ENCODE data around the gene SNRNP48. TPM values are rescaled to one million over a fixed set of nuclear protein-coding genes. Genes with fewer than 3 reads are reported as not detected.

SNRNP48 gene
- total RNA-seq, 1 experiment from 2014 or later: 17.6 TPM

GRCh38 chr6:7640607-7641577 is 50.9 kb downstream of the SNRNP48 start (continued):
- TF ChIP-seq ATF2 (CRISPR knock-in tag; IDR thresholded peaks at IDR 0.05; ENCODE audit: borderline replicate concordance, low read depth): no peak
- TF ChIP-seq CREM (CRISPR knock-in tag; IDR thresholded peaks at IDR 0.05): no peak
- TF ChIP-seq MAX (CRISPR knock-in tag; IDR thresholded peaks at IDR 0.05): no peak
- TF ChIP-seq HMGXB4 (CRISPR knock-in tag; IDR thresholded peaks at IDR 0.05): no peak
- no peak for TF ChIP-seq FOXK1 (CRISPR knock-in tag; IDR thresholded peaks at IDR 0.05)

DNA sequence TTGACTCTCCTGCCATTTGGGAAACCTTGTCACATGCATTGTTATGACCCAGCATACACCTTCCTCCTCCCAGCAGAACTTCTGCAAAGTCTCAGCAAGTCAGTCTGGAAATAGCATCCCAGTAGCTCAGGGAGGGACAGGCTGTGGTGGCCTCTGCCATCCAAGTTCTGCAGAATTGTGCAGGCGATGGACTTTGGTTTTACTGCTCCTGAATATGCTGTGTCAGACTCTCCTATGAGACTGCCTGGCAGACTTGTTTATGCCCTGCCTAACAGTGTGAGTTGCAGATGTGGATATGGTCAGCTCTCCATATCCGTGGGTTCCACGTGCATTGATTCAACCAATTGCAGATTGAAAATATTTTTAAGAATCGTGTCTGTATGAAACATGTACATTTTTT is 52.8 kb downstream of the SNRNP48 start:
- Mint-ChIP-seq H3K4me1 (no peaks in the 10 kb centered on the region), H3K27me3 (ENCODE audit: low read depth) (no peaks in the 10 kb centered on the region), H3K9me3 (no peaks in the 10 kb centered on the region), H3K36me3 (no peaks in the 10 kb centered on the region), H3K4me3 (no peak overlapping the region), H3K27ac (no peak overlapping the region)
- ChIA-PET CTCF (no interaction called here), POLR2A (no interaction called here)
- ATAC-seq: no peak
- TF ChIP-seq OVOL2 (CRISPR knock-in tag; IDR thresholded peaks at IDR 0.05; ENCODE audit: borderline replicate concordance): no peak
- TF ChIP-seq JUN (CRISPR knock-in tag; IDR thresholded peaks at IDR 0.05): no peak
- TF ChIP-seq, protein P1, sequence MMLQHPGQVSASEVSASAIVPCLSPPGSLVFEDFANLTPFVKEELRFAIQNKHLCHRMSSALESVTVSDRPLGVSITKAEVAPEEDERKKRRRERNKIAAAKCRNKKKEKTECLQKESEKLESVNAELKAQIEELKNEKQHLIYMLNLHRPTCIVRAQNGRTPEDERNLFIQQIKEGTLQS (CRISPR knock-in tag; conservative IDR thresholded peaks at IDR 0.05): no peak
- TF ChIP-seq, protein P2, sequence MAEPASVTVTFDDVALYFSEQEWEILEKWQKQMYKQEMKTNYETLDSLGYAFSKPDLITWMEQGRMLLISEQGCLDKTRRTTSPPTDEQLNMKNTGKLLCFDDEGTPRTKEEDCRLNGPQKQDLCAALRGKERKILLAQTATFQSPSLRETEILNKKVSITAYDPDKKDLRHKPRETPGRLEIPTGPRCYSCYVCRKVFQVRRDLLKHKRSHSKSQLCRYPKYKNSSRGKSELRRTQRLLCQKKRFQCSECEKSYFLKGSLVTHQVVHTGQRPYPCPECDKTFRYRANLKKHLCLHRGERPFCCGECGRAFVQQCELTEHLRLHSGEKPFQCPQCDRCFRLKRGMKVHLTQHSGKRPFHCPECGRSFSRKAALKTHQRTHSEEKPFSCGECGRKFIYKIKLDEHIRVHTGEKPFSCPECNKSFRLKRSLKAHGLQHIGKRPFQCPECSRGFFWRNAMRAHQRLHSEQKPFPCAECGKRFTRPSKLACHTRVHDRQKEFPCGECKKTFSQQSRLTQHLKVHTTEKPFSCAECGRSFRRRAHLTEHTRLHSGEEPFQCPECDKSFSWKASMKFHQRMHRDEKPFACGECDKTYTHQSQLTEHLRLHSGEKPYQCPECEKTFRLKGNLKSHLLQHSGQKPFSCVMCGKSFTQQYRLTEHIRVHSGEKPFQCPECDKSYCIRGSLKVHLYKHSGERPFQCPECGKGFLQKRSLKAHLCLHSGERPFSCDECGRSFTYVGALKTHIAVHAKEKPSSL (CRISPR knock-in tag; conservative IDR thresholded peaks at IDR 0.05): no peak
- TF ChIP-seq, protein P3, sequence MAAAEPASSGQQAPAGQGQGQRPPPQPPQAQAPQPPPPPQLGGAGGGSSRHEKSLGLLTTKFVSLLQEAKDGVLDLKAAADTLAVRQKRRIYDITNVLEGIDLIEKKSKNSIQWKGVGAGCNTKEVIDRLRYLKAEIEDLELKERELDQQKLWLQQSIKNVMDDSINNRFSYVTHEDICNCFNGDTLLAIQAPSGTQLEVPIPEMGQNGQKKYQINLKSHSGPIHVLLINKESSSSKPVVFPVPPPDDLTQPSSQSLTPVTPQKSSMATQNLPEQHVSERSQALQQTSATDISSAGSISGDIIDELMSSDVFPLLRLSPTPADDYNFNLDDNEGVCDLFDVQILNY (CRISPR knock-in tag; IDR thresholded peaks at IDR 0.05): no peak
- no peak for TF ChIP-seq MAX (CRISPR knock-in tag; IDR thresholded peaks at IDR 0.05)
- TF ChIP-seq SMAD3 (CRISPR knock-in tag; IDR thresholded peaks at IDR 0.05; ENCODE audit: borderline replicate concordance): no peak
- TF ChIP-seq ZNF219 (CRISPR knock-in tag; IDR thresholded peaks at IDR 0.05; ENCODE audit: borderline replicate concordance): no peak
- TF ChIP-seq, protein P4, sequence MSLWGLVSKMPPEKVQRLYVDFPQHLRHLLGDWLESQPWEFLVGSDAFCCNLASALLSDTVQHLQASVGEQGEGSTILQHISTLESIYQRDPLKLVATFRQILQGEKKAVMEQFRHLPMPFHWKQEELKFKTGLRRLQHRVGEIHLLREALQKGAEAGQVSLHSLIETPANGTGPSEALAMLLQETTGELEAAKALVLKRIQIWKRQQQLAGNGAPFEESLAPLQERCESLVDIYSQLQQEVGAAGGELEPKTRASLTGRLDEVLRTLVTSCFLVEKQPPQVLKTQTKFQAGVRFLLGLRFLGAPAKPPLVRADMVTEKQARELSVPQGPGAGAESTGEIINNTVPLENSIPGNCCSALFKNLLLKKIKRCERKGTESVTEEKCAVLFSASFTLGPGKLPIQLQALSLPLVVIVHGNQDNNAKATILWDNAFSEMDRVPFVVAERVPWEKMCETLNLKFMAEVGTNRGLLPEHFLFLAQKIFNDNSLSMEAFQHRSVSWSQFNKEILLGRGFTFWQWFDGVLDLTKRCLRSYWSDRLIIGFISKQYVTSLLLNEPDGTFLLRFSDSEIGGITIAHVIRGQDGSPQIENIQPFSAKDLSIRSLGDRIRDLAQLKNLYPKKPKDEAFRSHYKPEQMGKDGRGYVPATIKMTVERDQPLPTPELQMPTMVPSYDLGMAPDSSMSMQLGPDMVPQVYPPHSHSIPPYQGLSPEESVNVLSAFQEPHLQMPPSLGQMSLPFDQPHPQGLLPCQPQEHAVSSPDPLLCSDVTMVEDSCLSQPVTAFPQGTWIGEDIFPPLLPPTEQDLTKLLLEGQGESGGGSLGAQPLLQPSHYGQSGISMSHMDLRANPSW (CRISPR knock-in tag; conservative IDR thresholded peaks at IDR 0.05; ENCODE audit: low read depth): no peak
- TF ChIP-seq, protein P5, sequence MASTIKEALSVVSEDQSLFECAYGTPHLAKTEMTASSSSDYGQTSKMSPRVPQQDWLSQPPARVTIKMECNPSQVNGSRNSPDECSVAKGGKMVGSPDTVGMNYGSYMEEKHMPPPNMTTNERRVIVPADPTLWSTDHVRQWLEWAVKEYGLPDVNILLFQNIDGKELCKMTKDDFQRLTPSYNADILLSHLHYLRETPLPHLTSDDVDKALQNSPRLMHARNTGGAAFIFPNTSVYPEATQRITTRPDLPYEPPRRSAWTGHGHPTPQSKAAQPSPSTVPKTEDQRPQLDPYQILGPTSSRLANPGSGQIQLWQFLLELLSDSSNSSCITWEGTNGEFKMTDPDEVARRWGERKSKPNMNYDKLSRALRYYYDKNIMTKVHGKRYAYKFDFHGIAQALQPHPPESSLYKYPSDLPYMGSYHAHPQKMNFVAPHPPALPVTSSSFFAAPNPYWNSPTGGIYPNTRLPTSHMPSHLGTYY (CRISPR knock-in tag; IDR thresholded peaks at IDR 0.05): no peak
- no peak for TF ChIP-seq ZSCAN18 (CRISPR knock-in tag; IDR thresholded peaks at IDR 0.05)
- no peak for TF ChIP-seq HMGXB4 (CRISPR knock-in tag; IDR thresholded peaks at IDR 0.05)
- DNase-seq (ENCODE audit: low spot score): no peak
